ENCODE results near the gene ATP5F1D.
"Not testable (repeated sequence)": the region's sequence is repeated elsewhere in the genome, so short reads cannot be mapped to it uniquely, and the experiment has no call there.

GRCh38 chr19:1200614-1201013 lies 40.9 kb upstream of the ATP5F1D start:
- not testable (repeated sequence) for TF ChIP-seq CTCF, EZH2phosphoT487, EZH2 (IDR thresholded peaks at IDR 0.05)

All from neural progenitor cell (in vitro differentiated cells).